HCEC 1CT (cell line): ENCODE results near the gene CEMIP.
"Not testable (repeated sequence)": the region's sequence is repeated elsewhere in the genome, so short reads cannot be mapped to it uniquely, and the experiment has no call there.

ENCODE experiments used
- DNase-seq: peaks from one replicate; pipeline ENCODE4 v3.0.0-alpha.2; 2017

The CEMIP gene

GRCh38 chr15:80957976-80958375 is 178.8 kb downstream of the CEMIP start:
- DNase-seq: no peak

DNA sequence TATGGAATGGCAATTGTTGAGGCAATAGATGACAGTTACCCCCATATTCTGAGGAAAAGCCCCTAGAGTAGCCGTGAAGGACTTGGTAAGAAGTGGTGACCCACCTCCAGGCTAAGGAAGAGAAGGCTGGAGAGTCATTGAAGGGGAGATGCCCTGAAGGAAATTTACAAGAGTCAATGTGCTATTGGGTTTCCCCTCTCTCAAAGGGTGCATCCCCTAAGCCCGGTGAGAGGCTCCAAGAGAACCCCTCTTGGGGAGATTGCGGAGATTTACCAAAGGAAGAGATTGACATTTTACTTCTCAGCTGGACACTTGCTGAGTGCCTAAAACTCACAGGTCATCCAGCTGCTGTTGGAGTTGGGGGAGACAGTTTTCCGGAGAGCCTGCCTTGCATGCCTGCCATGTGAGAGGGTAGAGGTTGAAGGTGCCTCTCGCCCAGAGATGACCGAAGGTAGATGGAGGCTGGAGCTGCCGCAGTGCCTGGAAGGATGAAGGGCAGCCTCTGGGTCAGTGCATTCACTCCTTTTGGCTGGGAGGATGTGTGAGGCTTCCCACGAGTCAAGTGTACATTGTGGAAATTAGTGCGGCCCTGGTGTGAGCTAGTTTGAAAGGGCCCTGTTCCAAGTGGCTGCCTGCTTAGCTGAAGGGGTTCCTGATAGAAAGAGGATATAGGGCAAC is 179.8 kb downstream of the CEMIP start:
- no peak for DNase-seq

DNA sequence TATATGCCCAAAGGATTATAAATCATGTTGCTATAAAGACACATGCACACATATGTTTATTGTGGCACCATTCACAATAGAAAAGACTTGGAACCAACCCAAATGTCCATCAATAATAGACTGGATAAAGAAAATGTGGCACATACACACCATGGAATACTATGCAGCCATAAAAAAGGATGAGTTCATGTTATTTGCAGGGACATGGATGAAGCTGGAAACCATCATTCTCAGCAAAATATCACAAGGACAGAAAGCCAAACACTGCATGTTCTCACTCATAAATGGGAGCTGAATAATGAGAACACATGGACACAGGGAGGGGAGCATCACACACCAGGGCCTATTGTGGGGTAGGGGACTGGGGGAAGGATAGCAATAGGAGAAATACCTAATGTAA is 186.3 kb downstream of the CEMIP start:
- not testable (repeated sequence) for DNase-seq

DNA sequence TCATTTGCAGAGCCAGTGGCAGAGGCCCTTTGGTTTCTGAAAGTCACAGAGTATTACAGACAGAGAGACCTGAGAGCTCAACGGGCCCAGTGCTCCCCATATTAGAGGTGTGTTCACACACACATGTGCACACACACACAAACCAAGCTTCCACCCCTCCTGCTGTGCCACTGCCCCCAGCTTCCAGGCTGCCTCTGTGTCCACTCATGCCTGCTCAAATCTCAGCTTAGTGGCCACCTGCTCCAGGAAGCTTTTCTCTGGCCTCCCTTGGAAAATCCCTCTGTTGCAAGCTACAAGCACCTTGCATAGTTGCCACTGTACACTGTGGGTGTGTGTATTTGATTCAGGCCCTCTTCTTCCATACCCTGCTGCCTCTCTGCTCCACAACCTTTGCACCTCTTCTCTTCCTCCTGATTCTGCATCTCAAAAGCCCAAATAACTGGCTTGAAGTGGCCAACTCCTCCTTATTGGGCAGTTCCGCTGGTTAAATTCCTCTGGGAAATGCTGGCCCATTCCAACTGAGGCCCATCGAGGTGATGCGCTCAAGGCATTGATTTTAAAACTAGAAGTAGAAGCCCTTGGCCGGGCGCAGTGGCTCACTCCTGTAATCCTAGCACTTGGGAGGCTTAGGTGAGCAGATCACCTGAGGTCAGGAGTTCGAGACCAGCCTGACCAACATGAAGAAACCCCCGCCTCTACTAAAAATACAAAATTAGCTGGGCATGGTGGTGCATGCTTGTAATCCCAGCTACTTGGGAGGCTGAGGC is 187.4 kb downstream of the CEMIP start:
- no peak for DNase-seq

DNA sequence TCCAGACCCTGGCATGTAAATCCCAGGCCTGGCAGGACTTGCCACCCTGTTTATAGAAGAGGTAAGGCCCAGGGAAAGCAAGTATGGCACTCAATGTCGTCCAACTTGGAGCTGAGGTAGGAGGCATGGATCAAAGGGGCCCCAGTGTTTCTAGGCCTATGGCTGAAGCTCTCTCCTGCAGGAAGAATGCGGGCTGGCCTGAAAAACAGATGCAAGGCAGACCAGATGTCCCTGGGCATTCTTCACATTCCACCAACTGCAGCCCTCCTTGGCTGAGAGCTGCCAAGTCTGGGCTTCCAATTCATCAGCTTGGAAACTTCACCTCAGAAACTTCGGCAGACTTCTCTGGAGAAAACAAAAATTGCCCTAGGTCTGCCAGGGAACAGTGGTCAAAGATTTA is 188.3 kb downstream of the CEMIP start:
- peak; percentile 37 for DNase-seq

DNA sequence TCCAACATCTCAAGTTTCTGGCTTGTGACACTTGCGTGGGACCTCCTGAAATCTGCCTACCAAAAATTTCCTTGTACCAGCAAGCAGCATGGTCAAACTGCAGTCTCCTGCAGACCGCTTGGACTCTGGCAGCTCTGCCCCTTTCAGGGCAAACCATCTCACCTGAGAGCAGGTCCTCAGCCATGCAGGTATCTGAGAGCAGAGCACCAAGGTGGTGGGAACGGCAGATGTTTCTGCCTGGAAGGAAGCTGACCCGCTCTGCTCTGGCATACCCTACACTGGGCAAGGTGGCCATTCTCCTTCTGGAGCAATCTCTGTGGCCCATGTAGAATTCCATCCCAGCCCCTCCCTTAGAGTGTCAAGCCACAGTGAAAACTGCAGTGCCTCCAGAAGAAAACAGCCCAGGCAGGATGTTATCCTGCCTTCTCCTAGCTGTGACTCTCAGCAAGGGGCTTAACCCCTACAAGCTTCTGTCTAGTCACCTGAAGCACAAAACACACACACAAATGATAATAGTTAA is 188.9 kb downstream of the CEMIP start:
- no peak for DNase-seq

- no peak for DNase-seq
Measured at GRCh38 chr15:80969316-80969715, 190.1 kb downstream of the CEMIP start.

- DNase-seq: peak; percentile 48
Measured at GRCh38 chr15:80970018-80970657, 191.0 kb downstream of the CEMIP start.

GRCh38 chr15:80970658-80971057 is 191.5 kb downstream of the CEMIP start:
- DNase-seq: no peak

- no peak for DNase-seq
Measured at GRCh38 chr15:80971143-80971542, 192.0 kb downstream of the CEMIP start.

DNA sequence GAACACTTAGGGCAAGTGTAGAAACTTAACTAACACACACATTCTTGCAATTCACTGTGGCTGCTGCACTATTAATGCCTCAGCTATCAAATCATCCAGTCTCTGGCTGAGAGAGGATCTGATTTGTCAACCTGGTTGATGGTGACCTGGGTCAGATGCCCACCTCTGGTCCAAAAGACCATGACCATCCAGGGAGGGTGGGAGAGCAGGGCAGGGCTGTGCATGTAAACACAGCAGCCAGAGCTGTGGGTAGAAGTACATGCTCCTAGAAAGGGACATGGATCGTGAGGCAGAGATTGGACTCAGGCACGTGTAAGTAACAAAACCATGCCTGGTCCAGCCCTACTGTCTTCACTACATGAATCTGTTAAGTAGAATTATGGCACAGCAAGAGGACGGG is 193.1 kb downstream of the CEMIP start:
- no peak for DNase-seq

GRCh38 chr15:80974914-80975313 is 195.7 kb downstream of the CEMIP start:
- no peak for DNase-seq

- no peak for DNase-seq
Measured at GRCh38 chr15:80976851-80977250, 197.7 kb downstream of the CEMIP start.

GRCh38 chr15:80977627-80978036 is 198.5 kb downstream of the CEMIP start:
- DNase-seq: peak; percentile 28

DNA sequence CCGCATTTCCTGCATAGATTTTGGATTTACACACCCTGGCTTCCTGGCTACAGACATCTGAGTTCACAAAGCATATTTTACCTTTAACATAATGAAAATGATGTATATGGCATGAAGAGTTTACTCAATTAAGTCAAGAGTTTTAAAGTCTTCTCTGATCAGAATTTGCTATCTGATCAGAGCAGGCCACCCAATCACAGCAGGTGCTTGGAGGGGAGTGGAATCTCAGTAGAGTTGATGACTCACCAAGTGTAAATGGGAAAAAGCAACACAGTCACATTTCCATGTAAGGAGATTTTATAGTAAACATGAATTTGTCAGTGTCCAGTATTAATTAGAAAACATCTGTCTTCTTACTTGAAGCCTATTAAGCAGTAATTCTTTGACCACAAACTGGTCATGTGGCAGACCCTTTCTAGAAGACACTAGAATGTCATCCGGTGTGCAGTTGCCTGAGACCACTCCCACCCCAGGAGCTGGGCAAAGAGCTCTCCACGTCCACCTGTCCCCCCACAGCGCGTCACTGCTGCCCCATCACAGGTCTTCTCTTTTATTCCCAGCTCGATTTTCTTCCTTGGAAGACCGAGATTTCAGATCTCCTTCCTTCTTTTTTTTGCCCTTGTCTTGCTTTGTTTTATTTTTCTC is 199.6 kb downstream of the CEMIP start:
- peak; percentile 72 for DNase-seq

DNA sequence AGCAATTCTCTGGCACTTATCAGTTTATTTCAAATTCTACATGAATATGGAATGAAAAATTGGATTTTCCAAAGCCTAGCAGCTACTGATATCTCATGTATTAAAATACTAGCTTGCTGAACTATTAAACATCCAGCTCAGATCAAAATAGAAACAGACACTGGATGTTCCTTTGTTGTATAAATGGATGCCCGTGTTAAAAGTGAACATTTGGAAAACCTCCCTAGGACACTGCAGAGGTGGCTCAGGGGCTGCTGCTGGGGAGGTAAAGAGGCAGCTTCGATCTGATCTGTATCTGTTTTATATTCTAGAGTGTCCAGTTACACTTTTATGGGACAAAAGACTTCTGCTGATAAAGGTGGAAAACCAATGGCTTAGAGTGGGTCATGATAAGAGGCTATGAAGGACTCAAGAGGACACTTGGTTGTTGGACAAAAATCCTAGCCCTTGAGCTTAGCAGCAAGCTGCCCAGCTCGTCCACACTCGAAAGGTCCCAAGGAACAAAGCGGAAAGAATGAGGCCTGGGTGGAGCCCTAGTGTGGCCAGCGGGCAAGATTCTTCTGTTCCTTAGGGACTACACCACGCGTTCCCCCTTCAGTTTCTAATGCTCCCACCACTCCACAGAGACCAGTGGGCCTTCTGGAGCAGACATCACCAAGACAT is 200.5 kb downstream of the CEMIP start:
- DNase-seq: no peak

DNA sequence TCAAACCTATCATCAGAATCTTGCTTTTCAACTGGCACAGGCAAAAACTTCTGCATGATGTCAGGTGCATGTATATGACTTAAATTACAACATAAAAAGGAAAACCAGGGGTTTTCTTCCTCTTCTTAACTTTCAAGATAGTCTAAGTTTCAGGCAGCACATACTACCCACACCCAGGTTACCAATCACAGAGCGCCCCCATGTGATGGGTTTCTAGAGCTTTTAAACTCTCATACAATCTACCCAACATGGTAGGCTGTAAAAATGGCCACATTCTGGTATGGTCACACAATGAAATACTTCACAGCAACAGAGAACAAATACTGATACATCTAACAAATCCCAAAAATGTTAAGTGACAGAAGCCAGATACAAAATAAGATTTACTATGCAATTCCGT is 203.0 kb downstream of the CEMIP start:
- DNase-seq: no peak

- DNase-seq: no peak
Measured at GRCh38 chr15:80982839-80983238, 203.7 kb downstream of the CEMIP start.

DNA sequence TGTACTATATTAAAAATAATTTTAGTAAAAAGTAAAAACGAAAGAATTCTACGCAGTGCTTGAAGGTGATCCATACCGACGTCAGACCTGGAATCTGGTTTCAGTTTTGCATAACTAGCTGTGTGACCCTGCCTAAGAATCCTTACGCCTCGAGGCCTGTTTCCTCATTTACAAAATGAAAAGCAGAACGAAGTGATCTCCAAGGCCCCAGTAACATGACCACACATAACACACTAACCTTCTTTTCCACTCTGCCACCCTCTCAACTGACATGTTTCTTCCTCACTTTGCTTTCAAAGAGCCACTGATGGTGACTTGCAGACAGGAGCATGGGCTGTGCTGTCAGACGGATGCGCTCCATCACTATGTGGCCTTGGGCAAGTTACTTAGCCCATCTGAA is 205.7 kb downstream of the CEMIP start:
- no peak for DNase-seq

- no peak for DNase-seq
Measured at GRCh38 chr15:80985981-80986380, 206.8 kb downstream of the CEMIP start.

- no peak for DNase-seq
Measured at GRCh38 chr15:80986487-80986886, 207.3 kb downstream of the CEMIP start.

- no peak for DNase-seq
Measured at GRCh38 chr15:80988148-80988796, 209.1 kb downstream of the CEMIP start.
